ENCODE measurements around the gene GFRA4.

GRCh38 chr20:3702611-3703391 lies 39.6 kb upstream of the GFRA4 start:
- TF ChIP-seq, protein P1, sequence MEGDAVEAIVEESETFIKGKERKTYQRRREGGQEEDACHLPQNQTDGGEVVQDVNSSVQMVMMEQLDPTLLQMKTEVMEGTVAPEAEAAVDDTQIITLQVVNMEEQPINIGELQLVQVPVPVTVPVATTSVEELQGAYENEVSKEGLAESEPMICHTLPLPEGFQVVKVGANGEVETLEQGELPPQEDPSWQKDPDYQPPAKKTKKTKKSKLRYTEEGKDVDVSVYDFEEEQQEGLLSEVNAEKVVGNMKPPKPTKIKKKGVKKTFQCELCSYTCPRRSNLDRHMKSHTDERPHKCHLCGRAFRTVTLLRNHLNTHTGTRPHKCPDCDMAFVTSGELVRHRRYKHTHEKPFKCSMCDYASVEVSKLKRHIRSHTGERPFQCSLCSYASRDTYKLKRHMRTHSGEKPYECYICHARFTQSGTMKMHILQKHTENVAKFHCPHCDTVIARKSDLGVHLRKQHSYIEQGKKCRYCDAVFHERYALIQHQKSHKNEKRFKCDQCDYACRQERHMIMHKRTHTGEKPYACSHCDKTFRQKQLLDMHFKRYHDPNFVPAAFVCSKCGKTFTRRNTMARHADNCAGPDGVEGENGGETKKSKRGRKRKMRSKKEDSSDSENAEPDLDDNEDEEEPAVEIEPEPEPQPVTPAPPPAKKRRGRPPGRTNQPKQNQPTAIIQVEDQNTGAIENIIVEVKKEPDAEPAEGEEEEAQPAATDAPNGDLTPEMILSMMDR (conservative IDR thresholded peaks at IDR 0.05; ENCODE audit: low read depth, low read length) = no peak
- no peak for TF ChIP-seq EZH2 (IDR thresholded peaks at IDR 0.05; ENCODE audit: low read length, unreplicated experiment)
- no peak for TF ChIP-seq EZH2phosphoT487 (IDR thresholded peaks at IDR 0.05; ENCODE audit: borderline replicate concordance, low read length)
